SK-N-SH treated with all-trans-retinoic acid at 6 μM for 48 hours (cell line): ENCODE results near the gene S1PR3.

Source experiments
- ATAC-seq: fragments of 200-7000 bp; cut with Tn5 transposase; 3 replicates; pipeline ENCODE4 v1.9.1; 2020; ENCODE audit warnings: mild to moderate bottlenecking, moderate library complexity
- ARNTL ChIP-seq: fragments of 450-650 bp; formaldehyde crosslinking; IDR thresholded peaks from 2 replicates; pipeline ENCODE4 v1.5.0; 2020; ENCODE audit warnings: low read depth, mild to moderate bottlenecking, moderate library complexity, borderline replicate concordance
- BACH2 ChIP-seq: fragments of 250-450 bp; sonication (Bioruptor Pico); IDR thresholded peaks from 2 replicates; pipeline ENCODE4 v1.9.0; 2021; ENCODE audit warnings: mild to moderate bottlenecking, borderline replicate concordance
- CSDC2 ChIP-seq: fragments of 250-450 bp; sonication (Bioruptor Pico); IDR thresholded peaks from 2 replicates; pipeline ENCODE4 v1.5.0; 2020; ENCODE audit warnings: mild to moderate bottlenecking, moderate library complexity
- ESRRG ChIP-seq: fragments of 250-450 bp; sonication (Bioruptor Pico); IDR thresholded peaks from 2 replicates; pipeline ENCODE4 v1.6.1; 2021; ENCODE audit warnings: mild to moderate bottlenecking
- ISL1 ChIP-seq: fragments of 250-450 bp; sonication (Bioruptor Pico); IDR thresholded peaks from 2 replicates; pipeline ENCODE4 v2.1.2; 2022; ENCODE audit warnings: mild to moderate bottlenecking, moderate library complexity
- OSR1 ChIP-seq: fragments of 250-450 bp; sonication (Bioruptor Pico); IDR thresholded peaks from 2 replicates; pipeline ENCODE4 v1.8.0; 2022; ENCODE audit warnings: moderate library complexity, mild to moderate bottlenecking, inconsistent platforms
- PATZ1 ChIP-seq: fragments of 250-450 bp; sonication (Bioruptor Pico); IDR thresholded peaks from 2 replicates; pipeline ENCODE4 v1.8.0; 2020; ENCODE audit warnings: mild to moderate bottlenecking, moderate library complexity, borderline replicate concordance
- PPARA ChIP-seq: fragments of 250-450 bp; sonication (Bioruptor Pico); IDR thresholded peaks from 2 replicates; pipeline ENCODE4 v1.5.0; 2020; ENCODE audit warnings: mild to moderate bottlenecking, borderline replicate concordance
- RARB ChIP-seq: fragments of 250-450 bp; sonication (Bioruptor Pico); IDR thresholded peaks from 2 replicates; pipeline ENCODE4 v1.8.0; 2021; ENCODE audit warnings: mild to moderate bottlenecking, moderate library complexity
- TCF4 ChIP-seq: fragments of 250-450 bp; sonication (Bioruptor Pico); IDR thresholded peaks from 2 replicates; pipeline ENCODE4 v1.8.0; 2021; ENCODE audit warnings: mild to moderate bottlenecking, moderate library complexity, borderline replicate concordance
- TOX ChIP-seq: fragments of 250-450 bp; sonication (Bioruptor Pico); IDR thresholded peaks from 2 replicates; pipeline ENCODE4 v1.8.0; 2021; ENCODE audit warnings: mild to moderate bottlenecking, moderate library complexity, borderline replicate concordance
- ZC3H10 ChIP-seq: fragments of 250-450 bp; sonication (Bioruptor Pico); IDR thresholded peaks from 2 replicates; pipeline ENCODE4 v1.5.1; 2021; ENCODE audit warnings: mild to moderate bottlenecking, moderate library complexity
- ZFP3 ChIP-seq: fragments of 250-450 bp; sonication (Bioruptor Pico); IDR thresholded peaks from 2 replicates; pipeline ENCODE4 v1.5.0; 2020; ENCODE audit warnings: mild to moderate bottlenecking, moderate library complexity
- ZFP30 ChIP-seq: fragments of 450-650 bp; formaldehyde crosslinking; IDR thresholded peaks from 2 replicates; pipeline ENCODE4 v1.5.0; 2022; ENCODE audit warnings: mild to moderate bottlenecking, moderate library complexity
- ZNF565 ChIP-seq: fragments of 450-650 bp; formaldehyde crosslinking; conservative IDR thresholded peaks from 2 replicates; pipeline ENCODE4 v1.5.0; 2020; ENCODE audit warnings: low read depth, mild to moderate bottlenecking, moderate library complexity
- ZNF70 ChIP-seq: fragments of 450-650 bp; formaldehyde crosslinking; IDR thresholded peaks from 2 replicates; pipeline ENCODE4 v1.5.0; 2020; ENCODE audit warnings: mild to moderate bottlenecking, moderate library complexity
- ZNF8 ChIP-seq: fragments of 450-650 bp; formaldehyde crosslinking; IDR thresholded peaks from 2 replicates; pipeline ENCODE4 v1.5.0; 2020; ENCODE audit warnings: mild to moderate bottlenecking, moderate library complexity
- TF ChIP-seq, protein P1 (sequence below): fragments of 250-450 bp; sonication (Bioruptor Pico); IDR thresholded peaks from 2 replicates; pipeline ENCODE4 v1.5.1; 2021; ENCODE audit warnings: mild to moderate bottlenecking, moderate library complexity
- TF ChIP-seq, protein P2 (sequence below): fragments of 250-450 bp; sonication (Bioruptor Pico); IDR thresholded peaks from 2 replicates; pipeline ENCODE4 v1.5.1; 2020; ENCODE audit warnings: low read depth, mild to moderate bottlenecking, moderate library complexity
- TF ChIP-seq, protein P3 (sequence below): fragments of 250-450 bp; sonication (Bioruptor Pico); IDR thresholded peaks from 2 replicates; pipeline ENCODE4 v1.8.0; 2021; ENCODE audit warnings: low read depth, mild to moderate bottlenecking, moderate library complexity, borderline replicate concordance

S1PR3 gene

DNA sequence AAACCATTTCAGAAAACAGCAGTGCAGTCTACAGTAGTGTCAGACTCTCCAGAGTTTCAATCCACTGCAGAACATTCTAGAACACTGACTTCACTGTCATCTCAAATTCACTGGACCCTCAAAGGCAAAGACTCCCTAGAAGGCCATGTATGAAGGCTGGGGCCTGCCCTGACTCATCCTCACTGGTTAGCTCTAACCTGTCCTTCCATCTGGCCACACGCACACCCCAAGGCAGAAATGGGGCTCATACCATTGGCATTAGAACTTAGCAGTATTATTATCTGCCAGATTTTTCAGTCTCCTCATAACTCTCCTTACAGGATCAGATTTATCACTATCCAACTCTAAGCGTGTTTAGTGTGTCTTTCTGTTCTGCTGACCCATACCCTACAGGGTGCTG lies 20.4 kb downstream of the S1PR3 start (continued):
- no peak for TF ChIP-seq PATZ1 (CRISPR knock-in tag)
- TF ChIP-seq ESRRG, result no peak

DNA sequence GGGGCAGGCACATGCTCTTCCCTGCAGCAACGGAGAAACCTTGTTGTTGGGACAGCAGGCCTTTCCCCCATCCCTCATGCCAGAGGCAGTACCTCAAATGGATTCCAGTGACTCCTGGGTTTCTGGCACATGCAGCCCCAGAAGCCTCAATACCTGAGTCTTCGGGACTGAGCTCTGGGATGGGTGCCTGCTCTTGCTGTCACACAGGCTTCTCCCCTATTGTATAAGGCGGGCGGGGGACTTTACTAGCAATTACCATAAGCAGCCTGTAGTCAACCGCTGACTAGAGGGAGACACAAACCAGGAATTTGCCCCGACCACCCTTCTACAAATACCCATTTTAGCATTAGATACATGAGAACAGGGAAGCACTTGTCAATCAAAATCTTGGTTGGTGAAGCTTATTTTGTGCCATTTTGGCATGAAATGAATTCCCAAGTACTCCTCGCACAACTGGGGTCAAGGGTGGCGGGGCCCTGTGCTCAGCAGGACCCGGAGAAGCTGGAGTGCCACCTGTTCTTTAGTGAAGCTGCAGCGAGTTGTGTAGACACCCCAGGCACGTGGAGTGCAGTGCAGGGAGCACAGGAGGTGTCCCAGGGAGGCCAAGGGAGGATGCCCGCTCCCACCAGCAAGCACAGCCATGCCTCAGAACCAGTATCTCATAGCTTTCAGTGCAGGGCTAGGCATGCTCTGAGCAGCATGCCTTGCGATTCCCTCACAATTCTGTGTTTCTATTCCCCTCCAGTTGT lies 21.2 kb downstream of the S1PR3 start:
- ATAC-seq, result no peak
- no peak for TF ChIP-seq RARB (CRISPR knock-in tag)
- TF ChIP-seq, protein P1, sequence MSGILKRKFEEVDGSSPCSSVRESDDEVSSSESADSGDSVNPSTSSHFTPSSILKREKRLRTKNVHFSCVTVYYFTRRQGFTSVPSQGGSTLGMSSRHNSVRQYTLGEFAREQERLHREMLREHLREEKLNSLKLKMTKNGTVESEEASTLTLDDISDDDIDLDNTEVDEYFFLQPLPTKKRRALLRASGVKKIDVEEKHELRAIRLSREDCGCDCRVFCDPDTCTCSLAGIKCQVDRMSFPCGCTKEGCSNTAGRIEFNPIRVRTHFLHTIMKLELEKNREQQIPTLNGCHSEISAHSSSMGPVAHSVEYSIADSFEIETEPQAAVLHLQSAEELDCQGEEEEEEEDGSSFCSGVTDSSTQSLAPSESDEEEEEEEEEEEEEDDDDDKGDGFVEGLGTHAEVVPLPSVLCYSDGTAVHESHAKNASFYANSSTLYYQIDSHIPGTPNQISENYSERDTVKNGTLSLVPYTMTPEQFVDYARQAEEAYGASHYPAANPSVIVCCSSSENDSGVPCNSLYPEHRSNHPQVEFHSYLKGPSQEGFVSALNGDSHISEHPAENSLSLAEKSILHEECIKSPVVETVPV (CRISPR knock-in tag), result no peak
- TF ChIP-seq ISL1 (CRISPR knock-in tag), result no peak
- no peak for TF ChIP-seq ZFP3 (CRISPR knock-in tag)
- TF ChIP-seq, protein P2, sequence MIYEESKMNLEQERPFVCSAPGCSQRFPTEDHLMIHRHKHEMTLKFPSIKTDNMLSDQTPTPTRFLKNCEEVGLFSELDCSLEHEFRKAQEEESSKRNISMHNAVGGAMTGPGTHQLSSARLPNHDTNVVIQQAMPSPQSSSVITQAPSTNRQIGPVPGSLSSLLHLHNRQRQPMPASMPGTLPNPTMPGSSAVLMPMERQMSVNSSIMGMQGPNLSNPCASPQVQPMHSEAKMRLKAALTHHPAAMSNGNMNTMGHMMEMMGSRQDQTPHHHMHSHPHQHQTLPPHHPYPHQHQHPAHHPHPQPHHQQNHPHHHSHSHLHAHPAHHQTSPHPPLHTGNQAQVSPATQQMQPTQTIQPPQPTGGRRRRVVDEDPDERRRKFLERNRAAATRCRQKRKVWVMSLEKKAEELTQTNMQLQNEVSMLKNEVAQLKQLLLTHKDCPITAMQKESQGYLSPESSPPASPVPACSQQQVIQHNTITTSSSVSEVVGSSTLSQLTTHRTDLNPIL (CRISPR knock-in tag), result no peak
- no peak for TF ChIP-seq ZNF565 (CRISPR knock-in tag)
- TF ChIP-seq ZNF8, result no peak
- no peak for TF ChIP-seq ARNTL (CRISPR knock-in tag)
- TF ChIP-seq OSR1 (CRISPR knock-in tag), result no peak

DNA sequence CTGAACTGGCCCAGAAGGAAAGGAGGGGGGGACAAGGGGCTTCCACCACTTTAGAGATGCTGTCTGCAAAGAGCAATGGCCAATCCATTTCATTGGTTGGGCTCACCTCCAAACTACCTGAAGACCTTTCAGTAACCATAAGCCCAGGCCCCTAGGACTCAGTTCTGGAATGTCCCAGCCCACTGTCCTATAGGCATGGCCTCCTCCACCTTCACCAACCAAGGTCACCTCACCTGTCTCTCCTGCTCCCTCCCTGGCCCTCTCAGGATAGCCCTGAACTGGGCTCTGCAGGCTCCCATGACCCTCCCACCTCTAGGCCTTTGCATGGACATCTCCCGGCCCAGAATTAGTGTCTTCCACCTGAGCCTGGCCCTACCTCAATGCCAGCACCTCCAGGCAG lies 22.4 kb downstream of the S1PR3 start:
- TF ChIP-seq ZNF8, result no peak
- TF ChIP-seq ZNF565 (CRISPR knock-in tag), result no peak
- no peak for TF ChIP-seq ARNTL (CRISPR knock-in tag)
- TF ChIP-seq RARB (CRISPR knock-in tag), result no peak
- TF ChIP-seq, protein P2 (CRISPR knock-in tag), result no peak
- TF ChIP-seq, protein P3, sequence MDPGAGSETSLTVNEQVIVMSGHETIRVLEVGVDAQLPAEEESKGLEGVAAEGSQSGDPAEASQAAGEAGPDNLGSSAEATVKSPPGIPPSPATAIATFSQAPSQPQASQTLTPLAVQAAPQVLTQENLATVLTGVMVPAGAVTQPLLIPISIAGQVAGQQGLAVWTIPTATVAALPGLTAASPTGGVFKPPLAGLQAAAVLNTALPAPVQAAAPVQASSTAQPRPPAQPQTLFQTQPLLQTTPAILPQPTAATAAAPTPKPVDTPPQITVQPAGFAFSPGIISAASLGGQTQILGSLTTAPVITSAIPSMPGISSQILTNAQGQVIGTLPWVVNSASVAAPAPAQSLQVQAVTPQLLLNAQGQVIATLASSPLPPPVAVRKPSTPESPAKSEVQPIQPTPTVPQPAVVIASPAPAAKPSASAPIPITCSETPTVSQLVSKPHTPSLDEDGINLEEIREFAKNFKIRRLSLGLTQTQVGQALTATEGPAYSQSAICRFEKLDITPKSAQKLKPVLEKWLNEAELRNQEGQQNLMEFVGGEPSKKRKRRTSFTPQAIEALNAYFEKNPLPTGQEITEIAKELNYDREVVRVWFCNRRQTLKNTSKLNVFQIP (CRISPR knock-in tag), result no peak
- TF ChIP-seq OSR1 (CRISPR knock-in tag), result no peak
- no peak for TF ChIP-seq ZNF70 (CRISPR knock-in tag)
- TF ChIP-seq CSDC2 (CRISPR knock-in tag), result no peak
- ATAC-seq, result no peak

DNA sequence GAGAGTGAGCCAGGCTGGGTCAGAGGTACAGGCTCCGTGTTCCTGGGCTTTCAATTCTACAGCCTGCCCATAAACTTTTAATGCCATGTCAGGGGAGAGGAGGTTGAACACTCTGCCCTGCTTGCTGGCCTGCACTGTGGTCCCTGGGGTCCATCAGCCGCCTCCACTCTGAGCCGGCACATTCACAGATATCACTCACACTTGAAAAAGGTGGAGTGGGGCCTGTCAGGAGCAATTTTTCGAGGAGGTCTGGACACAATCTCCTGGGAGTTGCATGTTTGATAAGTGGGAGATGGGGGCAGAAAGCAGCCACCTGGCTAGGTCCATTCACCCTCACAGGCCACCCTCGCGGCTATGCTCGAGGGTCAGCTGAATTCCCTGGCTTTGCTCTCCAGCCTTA lies 22.9 kb downstream of the S1PR3 start:
- no peak for ATAC-seq
- TF ChIP-seq TCF4 (CRISPR knock-in tag), result no peak
- TF ChIP-seq ZFP30 (CRISPR knock-in tag), result no peak
- TF ChIP-seq TOX (CRISPR knock-in tag), result no peak
- no peak for TF ChIP-seq PATZ1 (CRISPR knock-in tag)
- TF ChIP-seq, protein P3 (CRISPR knock-in tag), result no peak
- TF ChIP-seq BACH2, result no peak
- no peak for TF ChIP-seq ZNF565 (CRISPR knock-in tag)
- no peak for TF ChIP-seq ZC3H10
- no peak for TF ChIP-seq PPARA (CRISPR knock-in tag)
- no peak for TF ChIP-seq RARB (CRISPR knock-in tag)
- TF ChIP-seq CSDC2 (CRISPR knock-in tag), result no peak
- TF ChIP-seq, protein P1 (CRISPR knock-in tag), result no peak
